GM18517 (cell line): ENCODE data around the gene BORCS5.

Experiments
- ATAC-seq: cut with Tn5 transposase; IDR thresholded peaks from one replicate; pipeline ENCODE4 v1.9.1; 2021; ENCODE audit warnings: mild to moderate bottlenecking, moderate library complexity; ENCODE audit not compliant: unreplicated experiment

Gene BORCS5

DNA sequence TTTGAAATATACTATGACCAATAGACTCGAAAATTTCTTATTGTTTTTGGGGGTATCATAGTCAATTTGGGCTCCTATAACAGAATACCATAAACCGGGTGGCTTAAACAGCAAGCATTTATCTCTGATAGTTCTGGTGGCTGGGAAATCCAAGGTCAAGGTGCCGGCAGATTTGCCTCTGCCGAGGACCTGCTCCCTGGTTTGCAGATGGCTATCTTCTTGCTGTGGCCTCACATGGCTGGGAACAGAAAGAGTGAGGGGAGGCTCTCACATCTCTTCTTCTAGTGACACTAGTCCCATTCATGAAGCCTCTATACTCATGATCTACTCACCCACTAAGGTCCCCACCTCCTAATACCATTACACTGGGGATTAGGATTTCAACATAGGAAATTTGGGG lies 70.7 kb downstream of the BORCS5 start:
- ATAC-seq = no peak

DNA sequence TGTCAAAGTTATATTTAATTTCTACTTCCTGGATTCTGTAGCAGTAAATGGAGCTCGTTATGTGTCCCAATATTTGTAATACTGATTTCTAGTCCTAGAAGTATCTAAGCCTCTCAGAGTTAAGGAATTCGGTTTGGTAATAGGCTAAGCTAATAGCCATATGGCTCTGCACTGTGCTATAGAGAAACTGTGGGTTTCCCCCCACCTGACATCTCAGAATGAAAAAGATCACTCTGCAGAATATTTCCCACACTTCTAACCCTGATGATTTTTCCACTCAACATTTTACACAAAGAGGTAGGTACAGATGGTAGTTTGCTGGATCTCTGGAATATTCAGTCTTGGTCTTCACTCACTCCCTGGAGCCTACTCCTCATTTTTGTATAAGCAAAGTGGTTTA lies 71.2 kb downstream of the BORCS5 start:
- ATAC-seq = no peak

DNA sequence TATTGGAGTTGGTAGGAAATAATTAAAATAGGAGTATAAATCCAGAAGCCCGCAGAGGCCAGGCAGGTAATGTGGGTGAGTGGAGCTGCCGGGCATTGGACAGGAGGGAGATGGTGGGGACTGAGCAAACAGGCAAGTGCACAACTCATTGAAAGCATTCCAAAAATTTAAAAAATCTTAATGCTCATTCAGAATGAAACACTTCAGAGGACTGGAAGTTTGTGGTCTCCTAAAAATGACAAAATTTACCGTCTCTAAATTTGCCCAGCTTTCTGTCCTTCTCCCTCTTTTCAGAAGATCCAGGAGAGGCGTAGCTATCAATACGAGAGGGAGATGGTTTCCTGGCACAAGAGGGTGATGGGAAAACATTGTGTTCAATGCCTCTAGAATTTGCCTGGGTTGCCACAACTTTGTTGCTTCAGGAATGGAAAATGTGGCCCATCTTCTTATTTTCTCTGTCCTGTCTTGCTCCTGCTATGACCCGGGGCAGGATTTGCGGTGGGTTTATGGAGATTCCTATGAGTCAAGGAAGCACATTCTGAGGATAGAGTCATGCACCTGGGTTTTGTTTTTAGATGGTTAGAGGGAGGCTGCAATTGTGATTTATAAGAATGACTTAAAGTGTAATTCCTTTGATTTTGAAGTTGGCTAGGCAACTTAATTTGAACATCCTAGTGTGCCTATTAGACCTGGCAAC lies 72.2 kb downstream of the BORCS5 start:
- ATAC-seq = no peak

DNA sequence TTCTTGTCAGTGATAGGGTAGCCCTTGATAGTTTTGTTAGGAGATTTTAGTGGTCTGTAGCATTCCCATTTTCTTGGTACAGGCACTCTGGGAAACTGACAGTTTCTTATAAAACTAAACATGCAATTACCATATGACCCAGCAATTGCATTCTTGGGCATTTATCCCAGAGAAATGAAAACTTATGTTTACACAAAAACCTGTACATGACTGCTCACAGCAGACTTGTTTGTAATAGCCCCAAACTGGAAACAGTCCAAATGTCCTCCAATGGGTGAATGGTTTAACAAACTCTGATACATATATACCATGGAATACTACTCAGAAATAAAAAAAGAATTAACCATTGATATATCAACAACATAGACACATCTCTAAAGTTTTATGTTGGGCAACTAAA lies 75.5 kb downstream of the BORCS5 start:
- no peak for ATAC-seq

DNA sequence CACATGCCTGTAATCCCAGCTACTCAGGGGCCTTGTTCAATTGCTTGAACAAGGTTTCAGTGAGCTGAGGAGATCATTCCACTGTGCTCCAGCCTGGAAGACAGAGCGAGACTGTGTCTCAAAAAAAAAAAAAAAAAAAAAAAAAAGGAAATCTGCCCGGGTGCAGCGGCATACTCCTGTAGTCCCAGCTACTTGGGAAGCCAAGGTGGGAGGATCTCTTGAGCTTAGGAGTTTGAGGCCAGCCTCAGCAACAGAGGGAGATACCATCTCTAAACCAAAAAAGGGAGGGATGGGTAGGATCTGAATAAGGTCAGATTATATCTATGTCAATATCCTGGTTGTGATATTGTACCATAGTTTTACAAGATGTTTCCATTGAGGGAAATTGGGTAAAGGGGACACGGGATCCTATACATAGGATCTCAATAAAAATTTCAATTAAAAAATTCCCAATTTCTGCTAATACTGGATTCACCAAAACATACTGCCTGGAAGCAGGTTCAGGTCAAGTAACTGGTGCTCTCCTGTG lies 76.4 kb downstream of the BORCS5 start:
- ATAC-seq = no peak

DNA sequence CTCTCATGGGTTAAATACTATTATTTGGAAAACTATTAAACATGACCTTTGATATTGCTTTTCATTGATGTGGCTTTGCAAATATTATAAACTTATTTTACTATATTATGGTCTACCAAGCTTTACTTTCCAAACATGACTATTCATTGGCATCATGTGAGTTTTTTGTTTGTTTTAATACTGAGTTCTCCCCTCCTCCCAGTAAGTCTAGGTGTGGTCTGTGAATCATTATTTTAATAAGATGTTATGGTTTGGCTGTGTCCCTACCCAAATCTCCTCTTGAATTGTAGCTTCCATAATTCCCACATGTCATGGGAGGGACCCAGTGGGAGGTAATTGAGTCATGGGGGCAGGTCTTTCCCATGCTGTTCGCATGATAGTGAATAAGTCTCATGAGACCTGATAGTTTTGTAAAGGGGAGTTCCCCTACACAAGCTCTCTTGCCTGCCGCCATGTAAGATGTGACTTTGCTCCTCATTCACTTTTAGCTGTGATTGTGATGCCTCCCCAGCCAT lies 80.0 kb downstream of the BORCS5 start:
- no peak for ATAC-seq

DNA sequence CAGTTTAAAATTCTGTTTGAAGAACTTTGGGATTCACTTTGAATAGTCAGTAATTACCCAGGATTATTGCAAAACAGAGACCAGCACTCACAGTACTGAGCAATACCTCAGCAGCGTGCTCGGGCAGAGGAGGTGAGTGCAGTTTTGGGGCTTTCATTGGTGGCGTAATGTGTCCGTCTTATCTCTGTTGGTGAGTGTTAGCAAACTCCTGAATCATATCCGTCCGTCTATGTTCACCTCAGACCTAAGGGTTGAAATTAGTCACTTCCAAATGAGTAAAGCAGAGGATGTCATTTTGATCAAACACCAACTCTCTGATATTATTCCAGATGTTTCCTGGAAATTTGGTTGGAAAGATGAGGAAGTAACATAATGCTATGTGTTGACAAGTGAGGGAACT lies 82.8 kb downstream of the BORCS5 start:
- no peak for ATAC-seq

DNA sequence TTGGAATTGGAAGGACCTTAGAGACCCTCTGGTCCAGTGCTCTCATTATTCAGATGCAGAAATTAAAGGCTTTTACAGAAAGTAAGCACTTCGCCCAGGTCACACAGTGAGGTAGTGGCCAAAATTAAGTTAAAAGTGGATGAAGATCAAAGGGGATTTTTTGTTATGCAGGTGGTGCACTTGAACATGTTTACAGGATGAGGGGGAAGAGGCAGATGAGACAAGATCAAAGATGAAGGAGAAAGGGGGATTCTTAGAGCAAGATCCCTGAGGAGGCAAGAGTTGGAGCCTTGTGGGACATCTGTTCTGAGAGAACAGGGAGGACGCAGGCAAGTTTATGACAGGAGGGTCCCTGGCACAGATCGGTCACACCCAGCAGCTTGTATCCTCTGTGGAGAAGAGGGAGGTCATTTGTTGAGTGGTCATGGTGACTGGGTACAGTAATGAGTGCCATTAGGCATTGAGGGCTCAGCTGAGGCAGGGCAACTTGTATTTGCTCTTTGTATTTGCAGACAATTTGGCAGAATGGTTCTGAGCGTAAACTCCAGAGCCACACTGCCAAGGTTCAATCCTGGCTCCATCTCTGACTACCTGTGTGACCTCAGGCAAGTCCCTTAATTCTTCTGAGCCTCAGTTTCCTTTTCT lies 84.0 kb downstream of the BORCS5 start:
- no peak for ATAC-seq

DNA sequence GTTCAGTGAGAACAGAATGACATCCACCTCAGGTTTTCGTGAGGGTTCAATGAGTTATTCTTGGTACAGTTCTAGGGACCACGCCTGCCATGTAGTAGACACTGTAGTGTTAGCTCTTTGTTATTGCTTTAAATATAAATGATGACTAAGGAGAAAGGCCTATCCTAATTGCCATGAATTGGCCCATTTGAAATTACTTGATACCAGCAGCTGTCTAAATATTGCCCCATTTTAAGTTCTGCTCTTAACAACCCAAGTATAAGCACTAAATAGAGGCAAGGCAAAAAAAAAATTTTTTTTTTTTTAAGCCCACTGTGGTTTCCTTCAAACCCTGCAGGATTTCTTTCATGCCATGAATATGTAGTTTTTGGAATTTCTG lies 84.5 kb downstream of the BORCS5 start:
- ATAC-seq = no peak

DNA sequence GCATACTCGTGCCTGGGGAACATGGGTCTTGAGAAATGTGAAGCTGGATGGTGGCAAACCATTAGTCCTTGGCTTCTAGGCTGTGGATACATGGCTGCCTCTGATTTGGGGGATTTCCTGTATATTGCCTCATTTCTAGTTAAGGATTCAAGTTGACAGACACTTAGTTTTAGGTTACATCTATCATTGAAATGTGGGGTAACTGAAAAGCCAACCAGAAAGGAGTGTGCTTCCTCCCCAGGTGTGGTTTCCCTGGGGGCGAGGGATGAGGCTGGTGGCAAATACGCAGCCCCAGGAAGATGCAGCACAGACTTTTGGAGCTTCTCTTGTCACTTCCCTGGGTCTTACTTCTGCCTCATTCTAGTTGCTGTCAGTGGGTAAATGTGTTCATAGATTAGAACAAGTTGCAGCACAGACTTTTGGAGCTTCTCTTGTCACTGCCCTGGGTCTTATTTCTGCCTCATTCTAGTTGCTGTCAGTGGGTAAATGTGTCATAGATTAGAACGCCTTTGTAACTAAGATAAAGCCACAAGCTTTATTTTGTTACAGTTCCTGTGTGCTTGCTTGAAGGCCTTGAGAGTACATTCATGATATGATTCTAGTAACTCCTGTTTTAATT lies 85.1 kb downstream of the BORCS5 start:
- ATAC-seq = no peak

DNA sequence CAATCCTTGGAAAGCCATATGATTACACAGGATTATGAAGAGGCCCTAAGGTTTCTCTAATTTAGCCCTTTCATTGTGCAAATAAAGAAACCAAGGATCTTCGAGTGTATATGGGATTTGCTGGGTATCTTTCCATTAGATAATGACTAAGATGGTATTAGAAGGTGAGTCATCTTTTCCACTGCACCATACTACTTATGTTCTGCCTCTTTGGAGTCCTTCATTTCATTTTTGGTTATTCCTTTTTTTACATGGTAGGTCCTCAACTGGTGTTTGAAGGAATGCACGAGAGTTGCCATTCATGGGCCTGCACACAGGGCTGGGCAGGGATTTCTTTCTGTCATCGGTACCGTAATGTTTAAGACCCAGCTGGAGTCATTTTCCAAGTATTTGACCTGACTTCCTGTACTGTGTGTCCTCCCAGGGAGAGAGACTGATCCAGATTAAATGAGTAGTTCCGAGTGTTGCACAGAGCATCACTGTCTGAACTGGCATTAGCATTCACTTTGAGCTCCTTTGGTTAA lies 85.7 kb downstream of the BORCS5 start:
- no peak for ATAC-seq

DNA sequence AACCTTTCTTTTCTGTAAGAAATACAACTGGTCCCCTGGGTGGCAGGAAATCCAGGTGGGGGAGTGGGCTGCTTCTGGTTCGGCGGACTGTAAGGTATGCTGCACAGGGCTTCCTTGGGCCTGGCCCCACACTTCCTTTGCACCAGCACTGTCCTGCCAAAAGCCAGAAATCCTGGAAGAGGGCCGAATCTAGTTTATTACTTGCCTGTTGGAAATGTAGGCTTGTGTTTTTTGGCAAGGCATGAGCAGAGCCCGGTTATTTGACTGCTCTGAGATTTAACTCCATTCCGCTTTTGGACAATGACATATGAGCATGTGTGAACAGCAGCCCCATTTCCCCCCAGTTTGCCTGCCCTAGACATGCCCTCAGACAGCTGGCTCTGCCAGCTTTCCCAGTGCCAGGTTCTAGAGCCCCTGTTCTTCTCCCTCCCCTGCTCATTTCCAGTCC lies 86.6 kb downstream of the BORCS5 start:
- no peak for ATAC-seq

DNA sequence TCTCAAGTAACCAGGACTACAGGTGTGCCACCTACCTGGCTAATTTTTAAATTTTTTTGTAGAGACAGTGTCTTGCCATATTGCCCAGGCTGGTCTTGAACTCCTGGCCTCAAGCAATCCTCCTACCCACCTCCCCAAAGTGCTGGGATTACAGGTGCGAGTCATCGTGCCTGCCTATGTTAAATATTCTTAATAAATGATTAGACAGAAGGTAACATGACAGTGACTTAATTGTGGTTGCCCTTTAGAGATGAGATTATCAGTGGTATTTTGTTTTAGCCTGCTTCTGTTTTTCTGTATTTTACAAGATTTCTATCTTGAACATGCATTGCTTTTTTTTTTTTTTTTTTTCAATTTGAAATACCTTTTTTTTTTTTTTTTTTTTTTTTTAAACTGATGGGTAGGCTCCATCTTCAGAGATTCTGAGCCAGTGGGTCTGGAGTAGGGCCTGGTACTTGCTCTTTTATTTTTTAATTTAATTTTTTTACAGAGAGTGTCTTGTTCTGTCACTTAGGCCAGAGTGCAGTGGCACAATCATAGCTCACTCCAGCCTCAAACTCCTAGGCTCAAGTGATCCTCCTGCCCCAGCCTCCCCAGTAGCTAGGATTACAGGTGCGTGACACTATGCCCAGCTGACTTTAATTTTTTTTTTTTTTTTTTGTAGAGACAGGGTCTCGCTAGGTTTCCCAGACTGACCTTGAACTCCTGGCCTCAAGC lies 88.4 kb downstream of the BORCS5 start:
- ATAC-seq = no peak

DNA sequence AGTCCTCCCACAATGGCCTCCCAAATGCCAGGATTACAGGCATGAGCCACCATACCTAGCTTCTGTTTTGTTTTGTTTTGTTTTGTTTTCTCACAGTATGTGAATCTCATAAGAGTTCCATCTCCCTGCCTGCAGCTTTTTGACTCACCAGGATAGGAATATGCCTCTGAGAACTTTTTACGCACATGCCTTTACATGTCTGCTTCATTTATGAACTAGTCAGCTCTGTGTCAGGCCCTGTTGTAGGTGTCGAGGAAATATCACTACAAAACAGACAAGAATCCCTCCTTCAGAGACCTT lies 89.0 kb downstream of the BORCS5 start:
- no peak for ATAC-seq

DNA sequence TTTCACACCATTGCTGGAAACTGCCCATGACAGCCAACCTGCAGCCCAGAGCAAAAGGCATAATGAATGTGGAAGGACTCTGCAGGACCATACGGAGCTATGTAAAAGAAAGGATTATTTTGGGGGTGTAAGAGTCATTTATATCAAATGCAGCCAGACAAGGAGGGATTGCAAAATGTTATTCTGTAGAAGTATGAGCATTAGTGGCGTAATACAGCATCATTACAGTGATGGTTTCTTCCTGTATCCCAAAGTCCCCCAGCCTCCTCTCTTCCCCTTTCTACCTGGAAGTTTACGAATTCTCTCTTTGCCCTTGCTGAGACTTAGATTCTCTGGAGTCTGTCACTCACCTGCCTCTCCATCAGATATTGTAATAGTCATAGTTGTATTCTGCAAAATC lies 89.9 kb downstream of the BORCS5 start:
- ATAC-seq = no peak

DNA sequence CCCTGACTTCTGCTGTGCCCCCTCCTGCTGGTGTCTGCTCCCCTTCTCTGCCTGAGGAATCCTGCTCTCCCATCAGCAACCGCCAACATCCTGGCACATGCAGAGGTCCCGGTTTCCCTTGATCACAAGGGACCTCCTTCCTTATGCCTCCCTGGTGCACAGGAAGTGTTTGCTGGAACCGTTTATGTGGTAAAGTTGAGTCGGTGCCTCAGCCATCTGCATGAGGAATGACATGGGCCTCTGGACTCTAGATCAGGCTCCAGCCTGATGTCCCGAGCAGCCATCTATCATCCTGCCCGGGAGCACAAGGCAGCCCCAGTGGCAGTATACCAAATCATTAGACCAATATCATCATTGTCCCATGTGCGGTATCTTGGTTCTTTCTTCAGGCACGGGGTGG lies 90.4 kb downstream of the BORCS5 start:
- ATAC-seq = no peak

DNA sequence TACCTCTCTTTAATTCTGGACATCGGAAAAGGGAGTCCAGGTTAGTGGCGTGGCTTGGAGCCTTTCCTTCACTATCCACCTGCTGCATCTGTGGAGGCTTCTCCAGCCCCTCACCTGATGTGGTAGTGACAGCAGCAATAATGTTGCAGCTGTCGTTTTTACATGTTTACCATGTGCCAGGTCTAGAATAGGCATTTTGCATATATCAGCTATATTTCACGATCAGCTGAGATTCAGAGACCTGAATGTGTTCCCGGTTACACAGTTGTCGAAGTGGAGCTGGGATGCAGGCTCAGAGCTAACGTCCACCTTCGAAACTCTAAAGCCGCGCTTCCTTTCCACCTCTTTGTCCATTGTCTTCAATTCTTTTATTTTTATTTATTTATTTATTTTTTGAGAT lies 91.0 kb downstream of the BORCS5 start:
- no peak for ATAC-seq

DNA sequence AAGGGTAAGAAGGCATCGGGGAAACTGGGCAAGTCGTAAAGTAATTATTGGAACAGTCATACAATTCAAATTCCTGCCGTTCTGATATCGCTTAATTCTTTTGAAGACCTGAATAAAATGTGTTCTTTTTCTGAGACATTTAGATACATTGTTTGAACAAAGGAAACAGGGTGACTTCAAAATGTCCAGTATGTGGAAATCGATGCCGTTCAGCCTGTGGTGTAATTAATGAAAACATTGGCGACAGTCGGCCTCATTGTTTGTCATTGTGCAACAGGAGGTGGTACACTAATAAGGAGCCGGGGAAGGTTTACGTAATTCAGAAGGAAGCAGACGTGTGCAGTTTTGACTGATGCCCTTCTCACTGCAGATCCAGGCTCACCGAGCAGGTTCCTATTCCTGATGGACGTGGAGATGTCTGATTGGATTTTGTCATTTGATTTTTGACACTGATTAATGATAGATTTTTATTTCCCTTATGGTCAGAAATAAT lies 92.7 kb downstream of the BORCS5 start:
- ATAC-seq = no peak

DNA sequence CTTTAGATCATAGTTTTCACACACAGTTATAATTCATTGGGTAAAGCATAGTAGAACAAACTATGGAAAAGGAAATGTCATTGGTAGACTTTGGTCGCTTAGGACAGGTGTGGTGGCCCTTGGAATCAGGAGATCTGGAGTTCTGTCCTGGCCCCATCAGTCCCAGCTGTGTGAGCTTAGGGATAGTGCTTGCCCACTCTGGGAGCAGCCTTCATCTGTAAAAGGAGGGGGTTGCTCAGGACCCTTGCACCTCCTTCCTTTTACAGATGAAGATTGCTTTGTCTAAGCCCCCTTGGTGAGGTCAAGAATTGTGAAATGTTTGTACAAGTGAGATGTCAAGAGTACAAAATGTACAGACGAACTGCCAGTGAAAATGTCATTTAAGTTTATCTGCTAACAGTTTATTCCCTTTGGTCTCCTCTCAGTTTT lies 93.2 kb downstream of the BORCS5 start:
- ATAC-seq = no peak

DNA sequence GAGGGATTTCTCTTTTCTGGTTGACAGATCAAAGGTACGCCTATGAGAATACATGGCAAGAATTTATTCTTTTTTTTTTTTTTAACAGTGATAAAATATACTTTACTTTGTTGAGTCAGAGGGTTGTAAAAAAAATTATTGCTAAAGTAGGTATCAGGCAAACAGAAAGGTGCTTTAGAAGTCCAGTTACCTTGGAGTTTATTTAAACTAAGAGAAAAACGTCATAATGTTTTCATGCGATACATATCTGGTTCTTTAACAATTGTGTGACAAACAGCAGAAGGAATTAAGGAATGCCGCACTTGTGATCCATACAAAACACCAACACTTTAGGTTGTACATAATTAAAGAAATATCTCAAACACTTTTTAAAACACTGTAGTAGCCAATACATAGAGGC lies 94.2 kb downstream of the BORCS5 start:
- ATAC-seq = no peak

DNA sequence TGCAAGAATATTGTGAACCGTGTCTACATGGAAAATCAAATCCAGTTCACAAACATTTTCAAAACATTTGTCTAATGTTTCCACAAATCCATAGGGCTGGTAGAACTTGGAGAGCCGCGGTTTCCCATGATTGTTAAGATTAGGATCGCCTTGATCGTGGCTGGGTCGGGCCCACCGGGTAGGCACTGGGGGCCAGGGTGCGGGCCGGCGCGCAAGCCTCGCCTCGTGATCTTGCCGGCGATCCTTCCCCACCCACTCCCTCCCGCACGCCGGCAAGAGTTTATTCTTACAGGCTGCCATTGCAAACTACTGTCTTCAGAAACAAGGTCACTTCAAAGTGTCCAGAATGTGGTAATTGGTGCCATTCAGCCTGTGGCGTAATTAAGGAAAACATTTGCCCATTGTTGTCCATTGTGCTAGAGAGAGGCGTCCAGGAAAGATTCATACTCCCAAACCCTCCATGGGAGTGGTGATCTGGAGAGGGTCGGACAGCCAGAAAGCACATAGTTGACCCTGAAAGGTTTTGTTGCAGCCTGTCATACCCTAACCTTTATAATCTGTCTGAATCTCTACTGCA lies 95.5 kb downstream of the BORCS5 start:
- ATAC-seq = no peak
